Erythroblast (primary cell): ENCODE measurements around the gene SUMO2.

Experiments used
- GATA1 ChIP-seq: IDR thresholded peaks from 2 replicates; pipeline ENCODE4 v1.6.1; 2011; ENCODE audit warnings: low read depth, mild to moderate bottlenecking, control low read depth, low read length, moderate library complexity
- POLR2A ChIP-seq: IDR thresholded peaks from 2 replicates; pipeline ENCODE4 v1.6.1; 2011; ENCODE audit warnings: mild to moderate bottlenecking, low read length

GRCh38 chr17:75130059-75130631 is 52.6 kb downstream of the SUMO2 start:
- TF ChIP-seq POLR2A (no peak), GATA1 (no peak)
